OCI-LY1 (cell line): ENCODE results near the gene VAV3.

Source experiments
- H2AFZ ChIP-seq: fragments of 200-600 bp; sonication (generic), shearing (Covaris generic); 2 replicates; pipeline ENCODE4 v1.6.0; 2014; ENCODE audit warnings: antibody characterized with exemption, mild to moderate bottlenecking, low read length
- H3F3A ChIP-seq: fragments of 200-600 bp; sonication (generic), shearing (Covaris generic); 2 replicates; pipeline ENCODE4 v1.6.0; 2014; ENCODE audit warnings: mild to moderate bottlenecking, antibody characterized with exemption, low read length, moderate library complexity; ENCODE audit not compliant: insufficient read depth
- H3K27ac ChIP-seq: fragments of 200-600 bp; sonication (generic); 2 replicates; pipeline ENCODE4 v1.5.1; 2014; ENCODE audit warnings: low read length, mixed run types, mild to moderate bottlenecking, low read depth; ENCODE audit not compliant: poor library complexity, severe bottlenecking
- H3K27me3 ChIP-seq: fragments of 200-600 bp; sonication (generic); 2 replicates; pipeline ENCODE4 v1.6.0; 2014; ENCODE audit warnings: antibody characterized with exemption, mild to moderate bottlenecking, low read length, moderate library complexity; ENCODE audit not compliant: insufficient read depth
- H3K36me3 ChIP-seq: fragments of 200-600 bp; sonication (generic); 2 replicates; pipeline ENCODE4 v1.6.1; 2014; ENCODE audit warnings: mild to moderate bottlenecking, antibody characterized with exemption, low read length, moderate library complexity, mixed read lengths; ENCODE audit not compliant: insufficient read depth
- H3K4me1 ChIP-seq: fragments of 200-600 bp; sonication (generic); 2 replicates; pipeline ENCODE4 v1.5.1; 2014; ENCODE audit warnings: mild to moderate bottlenecking, low read length, moderate library complexity; ENCODE audit not compliant: insufficient read depth, severe bottlenecking
- H3K4me2 ChIP-seq: fragments of 200-600 bp; sonication (generic), shearing (Covaris generic); 2 replicates; pipeline ENCODE4 v1.6.1; 2014; ENCODE audit warnings: low read length
- H3K4me3 ChIP-seq: fragments of 200-600 bp; sonication (generic); 2 replicates; pipeline ENCODE4 v1.5.1; 2014; ENCODE audit warnings: low read length, low read depth, mild to moderate bottlenecking, mixed read lengths; ENCODE audit not compliant: poor library complexity, severe bottlenecking
- H3K79me2 ChIP-seq: fragments of 200-600 bp; shearing (Covaris generic); 2 replicates; pipeline ENCODE4 v1.6.1; 2016; ENCODE audit warnings: mixed run types, low read length, mixed read lengths; ENCODE audit not compliant: insufficient read depth
- H3K9ac ChIP-seq: fragments of 200-600 bp; sonication (generic), shearing (Covaris generic); 2 replicates; pipeline ENCODE4 v1.6.1; 2014; ENCODE audit warnings: mild to moderate bottlenecking, low read length, mixed read lengths
- H3K9me2 ChIP-seq: fragments of 200-600 bp; sonication (generic), shearing (Covaris generic); 2 replicates; pipeline ENCODE4 v1.6.1; 2014; ENCODE audit warnings: low read depth, mild to moderate bottlenecking, low read length, mixed read lengths
- H3K9me3 ChIP-seq: fragments of 200-600 bp; shearing (Covaris generic); 2 replicates; pipeline ENCODE4 v1.6.1; 2014; ENCODE audit warnings: low read length, mixed read lengths
- H4K20me1 ChIP-seq: fragments of 200-600 bp; sonication (generic), shearing (Covaris generic); 2 replicates; pipeline ENCODE4 v1.6.0; 2016; ENCODE audit warnings: mild to moderate bottlenecking, low read length; ENCODE audit not compliant: insufficient read depth
- CTCF ChIP-seq: fragments of 200-600 bp; sonication (generic), shearing (Covaris generic); IDR thresholded peaks from 2 replicates; pipeline ENCODE4 v1.5.1; 2017; ENCODE audit warnings: mild to moderate bottlenecking, antibody characterized with exemption, low read length, moderate library complexity, mixed read lengths
- EZH2 ChIP-seq: fragments of 200-600 bp; sonication (generic), shearing (Covaris generic); IDR thresholded peaks from 2 replicates; pipeline ENCODE4 v1.8.0; 2017; ENCODE audit warnings: borderline replicate concordance, mixed run types, mild to moderate bottlenecking, antibody characterized with exemption, low read length, moderate library complexity, mixed read lengths

The VAV3 gene

GRCh38 chr1:107647012-107647411, 318.0 kb downstream of the VAV3 start:
- H3K36me3 ChIP-seq: no peaks in the 10 kb centered on the region
- no peak overlapping the region for H2AFZ ChIP-seq
- H3K27me3 ChIP-seq: no peaks in the 10 kb centered on the region
- no peak overlapping the region for H3K4me3 ChIP-seq
- H3K9ac ChIP-seq: no peak overlapping the region
- H3K27ac ChIP-seq: no peak overlapping the region
- H3F3A ChIP-seq: no peaks in the 10 kb centered on the region
- H3K79me2 ChIP-seq: no peaks in the 10 kb centered on the region
- H4K20me1 ChIP-seq: no peaks in the 10 kb centered on the region
- no peak overlapping the region for H3K4me2 ChIP-seq
- H3K4me1 ChIP-seq: no peaks in the 10 kb centered on the region
- H3K9me3 ChIP-seq: no peaks in the 10 kb centered on the region
- TF ChIP-seq EZH2 (no peak), CTCF (no peak)
- no peaks in the 10 kb centered on the region for H3K9me2 ChIP-seq

- TF ChIP-seq CTCF (no peak), EZH2 (no peak)
- Histone ChIP-seq H3K4me2 (no peak overlapping the region), H3K9me2 (no peaks in the 10 kb centered on the region), H3F3A (no peaks in the 10 kb centered on the region), H3K4me3 (no peak overlapping the region), H3K9me3 (no peaks in the 10 kb centered on the region), H3K27me3 (no peaks in the 10 kb centered on the region), H4K20me1 (no peaks in the 10 kb centered on the region), H3K27ac (no peak overlapping the region), H2AFZ (no peak overlapping the region), H3K4me1 (no peaks in the 10 kb centered on the region), H3K36me3 (no peaks in the 10 kb centered on the region), H3K79me2 (no peaks in the 10 kb centered on the region), H3K9ac (no peak overlapping the region)
These were observed 321.2 kb downstream of the VAV3 start for GRCh38 chr1:107643766-107644165.

GRCh38 chr1:107640207-107640606, 324.8 kb downstream of the VAV3 start:
- Histone ChIP-seq H4K20me1 (no peaks in the 10 kb centered on the region), H3K27me3 (no peaks in the 10 kb centered on the region), H3K9me2 (no peaks in the 10 kb centered on the region), H2AFZ (no peak overlapping the region), H3K27ac (no peak overlapping the region), H3K79me2 (no peaks in the 10 kb centered on the region), H3K36me3 (no peaks in the 10 kb centered on the region), H3F3A (no peaks in the 10 kb centered on the region), H3K9me3 (no peaks in the 10 kb centered on the region), H3K9ac (no peak overlapping the region), H3K4me1 (no peaks in the 10 kb centered on the region), H3K4me2 (no peak overlapping the region), H3K4me3 (no peak overlapping the region)
- TF ChIP-seq EZH2 (no peak), CTCF (no peak)
